NCI-H774 (cell line): ENCODE data around the gene MYH11.
A peak's percentile ranks its signal among the peaks of the same experiment; 100 is the strongest.
"Not testable (repeated sequence)": the region's sequence is repeated elsewhere in the genome, so short reads cannot be mapped to it uniquely, and the experiment has no call there.

Experiments
- DNase-seq: peaks from one replicate; lab custom pipeline; 2025; lab: John Stamatoyannopoulos, UW

Gene MYH11

GRCh38 chr16:15714393-15715172 lies 142.2 kb downstream of the MYH11 start:
- no peak for DNase-seq

GRCh38 chr16:15708997-15709396 lies 147.8 kb downstream of the MYH11 start:
- DNase-seq: no peak

- no peak for DNase-seq
These were observed 148.7 kb downstream of the MYH11 start for GRCh38 chr16:15708096-15708495.

- no peak for DNase-seq
These were observed 149.5 kb downstream of the MYH11 start for GRCh38 chr16:15707332-15707731.

GRCh38 chr16:15705064-15705565 lies 151.7 kb downstream of the MYH11 start:
- DNase-seq: no peak

GRCh38 chr16:15704545-15704987 lies 152.3 kb downstream of the MYH11 start:
- DNase-seq: peak; percentile 14

- DNase-seq: no peak
These were observed 153.6 kb downstream of the MYH11 start for GRCh38 chr16:15703029-15703736.

- no peak for DNase-seq
These were observed 154.6 kb downstream of the MYH11 start for GRCh38 chr16:15701975-15702970.

GRCh38 chr16:15701367-15701766 lies 155.5 kb downstream of the MYH11 start:
- no peak for DNase-seq

GRCh38 chr16:15699819-15700218 lies 157.0 kb downstream of the MYH11 start:
- no peak for DNase-seq

GRCh38 chr16:15694499-15694898 lies 162.3 kb downstream of the MYH11 start:
- DNase-seq: no peak

- DNase-seq: not testable (repeated sequence)
These were observed 164.3 kb downstream of the MYH11 start for GRCh38 chr16:15692508-15692907.

GRCh38 chr16:15691046-15691445 lies 165.8 kb downstream of the MYH11 start:
- no peak for DNase-seq

- DNase-seq: no peak
These were observed 166.5 kb downstream of the MYH11 start for GRCh38 chr16:15690296-15690695.

GRCh38 chr16:15689290-15689689 lies 167.5 kb downstream of the MYH11 start:
- no peak for DNase-seq

- no peak for DNase-seq
These were observed 170.5 kb downstream of the MYH11 start for GRCh38 chr16:15686287-15686686.

- peak; percentile 10 for DNase-seq
These were observed 174.7 kb downstream of the MYH11 start for GRCh38 chr16:15682105-15682570.

- no peak for DNase-seq
These were observed 179.4 kb downstream of the MYH11 start for GRCh38 chr16:15677447-15677846.

GRCh38 chr16:15676506-15676905 lies 180.3 kb downstream of the MYH11 start:
- no peak for DNase-seq

GRCh38 chr16:15674571-15674970 lies 182.3 kb downstream of the MYH11 start:
- no peak for DNase-seq

- DNase-seq: peak; percentile 83
These were observed 184.2 kb downstream of the MYH11 start for GRCh38 chr16:15672514-15673167.
